ENCODE measurements around the gene CHST9. TPM values are rescaled to one million over a fixed set of nuclear protein-coding genes. Genes with fewer than 3 reads are reported as not detected.

The CHST9 gene
- total RNA-seq, 1 experiment from 2014 or later, result 3.5 TPM

GRCh38 chr18:27108842-27109241 lies 76.3 kb downstream of the CHST9 start:
- Histone ChIP-seq H3K9me3 (ENCODE audit: control insufficient read depth, low read depth, low read length) (no peaks in the 10 kb centered on the region), H3K4me2 (ENCODE audit: insufficient read depth, insufficient read length, low read length) (no peak overlapping the region), H3K56ac (ENCODE audit: insufficient read length, low read depth, low read length) (no peak overlapping the region), H2BK120ac (ENCODE audit: low read depth, low read length, poor library complexity, severe bottlenecking) (no peak overlapping the region), H3K23ac (ENCODE audit: insufficient read length, low read depth, low read length) (no peak overlapping the region), H2BK15ac (ENCODE audit: low read depth, low read length) (no peak overlapping the region), H3K23me2 (ENCODE audit: insufficient read length, low read depth, low read length, poor library complexity, severe bottlenecking) (no peaks in the 10 kb centered on the region), H3K14ac (ENCODE audit: insufficient read depth, low read length) (no peak overlapping the region), H2AFZ (ENCODE audit: low read length) (no peak overlapping the region), H3K18ac (ENCODE audit: insufficient read length, low read depth, low read length) (no peak overlapping the region), H3K27me3 (ENCODE audit: insufficient read depth, low read length) (no peaks in the 10 kb centered on the region), H3K9ac (ENCODE audit: extremely low read depth, insufficient read length, low read length) (no peak overlapping the region), H4K91ac (ENCODE audit: insufficient read length, low read depth, low read length) (no peak overlapping the region), H3K4me1 (ENCODE audit: insufficient read depth, low read length) (no peaks in the 10 kb centered on the region; the same call in 1 of the 2 replicates), H3T11ph (ENCODE audit: low read length) (no peak overlapping the region), H3K27ac (ENCODE audit: insufficient read length, low read depth, low read length) (no peak overlapping the region), H4K8ac (replicated peaks; ENCODE audit: insufficient read length, low read depth, low read length) (no peak overlapping the region), H3K79me2 (ENCODE audit: insufficient read depth, low read length) (no peaks in the 10 kb centered on the region), H2BK20ac (ENCODE audit: low read depth, low read length, poor library complexity, severe bottlenecking) (no peak overlapping the region), H2AK5ac (ENCODE audit: insufficient read length, low read length) (no peak overlapping the region), H3K4ac (ENCODE audit: low read depth, low read length) (no peak overlapping the region), H2BK5ac (ENCODE audit: insufficient read length, low read length) (no peak overlapping the region), H4K5ac (ENCODE audit: insufficient read length, low read depth, low read length) (no peak overlapping the region), H4K20me1 (ENCODE audit: control insufficient read depth, insufficient read depth, insufficient read length) (no peaks in the 10 kb centered on the region), H2BK12ac (ENCODE audit: insufficient read length, low read depth, low read length) (no peak overlapping the region), H3K79me1 (ENCODE audit: insufficient read depth, low read depth, low read length, poor library complexity, severe bottlenecking) (no peaks in the 10 kb centered on the region)
- Mint-ChIP-seq H3K36me3 (ENCODE audit: insufficient read depth in 1 of 3, low read depth in 3 of 3) (peaks cover 0 to 6% (median 6%) of the 10 kb centered on the region in 3 experiments; a peak in 5 of 7 replicates), H3K4me1 (peaks cover 4 to 8% of the 10 kb centered on the region in 2 experiments), H3K9me3 (peaks cover 1 to 4% of the 10 kb centered on the region in 2 experiments; a peak in 2 of 5 replicates), H3K27me3 (ENCODE audit: low read depth) (no peaks in the 10 kb centered on the region), H3K27ac (no peak overlapping the region), H3K4me3 (no peak overlapping the region)
- DNase-seq, result no peak
- no CpG with 5 or more reads among the region's 2 CpGs for WGBS (ENCODE audit: extremely low coverage, insufficient read length, low lambda C conversion rate)
- TF ChIP-seq CTCF (conservative IDR thresholded peaks at IDR 0.05), result no peak

All from H9 (cell line).